Measurements from ENCODE around the gene SEMA5A.

GRCh38 chr5:9337928-9338595, 207.8 kb downstream of the SEMA5A start:
- no peak for TF ChIP-seq CTCF (IDR thresholded peaks at IDR 0.05; ENCODE audit: insufficient read depth, low read depth, low read length)
- no peak for TF ChIP-seq EZH2 (IDR thresholded peaks at IDR 0.05; ENCODE audit: insufficient read depth, low read length)

All from astrocyte (in vitro differentiated cells and primary cell).